Daoy (cell line): Measurements from ENCODE around the gene SLC35F5. TPM values are rescaled to one million over a fixed set of nuclear protein-coding genes. Genes with fewer than 3 reads are reported as not detected.
"Not testable (repeated sequence)": the region's sequence is repeated elsewhere in the genome, so short reads cannot be mapped to it uniquely, and the experiment has no call there.

Source experiments
- DNase-seq: peaks from one replicate; pipeline ENCODE4 v3.0.0-alpha.2; 2015; ENCODE audit warnings: low read depth
- total RNA-seq: library from RNA; depleted of rRNA; stranded (reverse); fragments of >200 nt; shearing (Covaris generic); gene quantifications from 2 replicates; pipeline ENCODE4 v1.2.3, GENCODE V29; 2014; rRNA removed

Gene SLC35F5
- total RNA-seq, 1 experiment from 2014 or later, result 50.1 TPM

GRCh38 chr2:113697516-113697915 is 58.9 kb downstream of the SLC35F5 start:
- no peak for DNase-seq

- no peak for DNase-seq
Measured at GRCh38 chr2:113694438-113694837, 62.0 kb downstream of the SLC35F5 start.

DNA sequence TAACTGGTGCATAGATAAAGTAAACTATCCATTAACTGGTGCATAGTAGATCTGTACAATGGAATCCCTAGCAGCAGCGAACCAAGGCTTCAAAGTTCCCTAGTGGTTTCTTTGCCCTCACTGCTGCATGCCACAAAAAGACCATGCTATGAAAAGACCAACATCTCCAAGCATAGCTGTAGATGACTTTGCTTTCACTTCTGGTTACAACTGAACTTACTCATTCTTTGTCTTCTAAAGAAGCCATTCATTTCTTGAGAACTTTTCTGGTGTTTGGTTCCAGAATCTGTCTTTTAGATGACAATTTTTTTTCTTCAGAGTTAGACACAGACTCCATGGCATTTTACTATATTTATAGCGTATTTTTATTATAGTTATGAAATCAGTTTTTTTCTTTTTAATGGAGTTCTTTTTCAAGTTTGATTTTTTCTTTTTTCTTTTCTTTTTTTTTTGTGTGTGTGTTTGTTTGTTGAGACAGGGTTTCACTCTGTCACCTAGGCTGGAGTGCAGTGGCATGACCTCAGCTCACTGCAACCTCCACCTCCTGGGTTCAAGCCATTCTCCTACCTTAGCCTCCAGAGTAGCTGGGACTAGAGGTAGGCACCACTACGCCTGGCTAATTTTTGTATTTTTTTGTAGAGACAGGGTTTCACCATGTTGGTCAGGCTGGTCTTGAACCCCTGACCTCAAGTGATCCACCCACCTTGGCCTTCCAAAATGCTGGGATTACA is 63.6 kb downstream of the SLC35F5 start:
- DNase-seq, result no peak

GRCh38 chr2:113690871-113691270 is 65.6 kb downstream of the SLC35F5 start:
- not testable (repeated sequence) for DNase-seq

DNA sequence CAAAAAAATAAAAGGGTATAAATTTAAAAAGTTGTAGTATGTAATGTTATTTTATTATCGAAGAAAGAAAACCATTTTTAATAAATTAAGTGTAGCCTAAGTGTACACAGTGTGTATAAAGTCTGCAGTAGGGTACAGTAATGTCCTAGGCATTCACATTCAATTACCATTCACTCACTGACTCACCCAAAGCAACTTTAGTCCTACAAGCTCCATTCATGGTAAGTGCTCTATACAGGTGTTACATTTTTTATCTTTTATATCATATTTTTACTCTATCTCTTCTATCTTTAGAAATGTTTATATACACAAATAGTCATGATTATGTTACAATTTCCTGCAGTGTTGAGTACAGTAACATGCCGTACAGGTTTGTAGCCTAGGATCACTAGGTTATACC is 69.9 kb downstream of the SLC35F5 start:
- no peak for DNase-seq

GRCh38 chr2:113685471-113685870 is 71.0 kb downstream of the SLC35F5 start:
- no peak for DNase-seq

GRCh38 chr2:113679457-113679856 is 77.0 kb downstream of the SLC35F5 start:
- DNase-seq, result no peak

- no peak for DNase-seq
Measured at GRCh38 chr2:113677330-113677729, 79.1 kb downstream of the SLC35F5 start.

- DNase-seq, result no peak
Measured at GRCh38 chr2:113676623-113677266, 79.7 kb downstream of the SLC35F5 start.

GRCh38 chr2:113675875-113676274 is 80.6 kb downstream of the SLC35F5 start:
- DNase-seq, result no peak

DNA sequence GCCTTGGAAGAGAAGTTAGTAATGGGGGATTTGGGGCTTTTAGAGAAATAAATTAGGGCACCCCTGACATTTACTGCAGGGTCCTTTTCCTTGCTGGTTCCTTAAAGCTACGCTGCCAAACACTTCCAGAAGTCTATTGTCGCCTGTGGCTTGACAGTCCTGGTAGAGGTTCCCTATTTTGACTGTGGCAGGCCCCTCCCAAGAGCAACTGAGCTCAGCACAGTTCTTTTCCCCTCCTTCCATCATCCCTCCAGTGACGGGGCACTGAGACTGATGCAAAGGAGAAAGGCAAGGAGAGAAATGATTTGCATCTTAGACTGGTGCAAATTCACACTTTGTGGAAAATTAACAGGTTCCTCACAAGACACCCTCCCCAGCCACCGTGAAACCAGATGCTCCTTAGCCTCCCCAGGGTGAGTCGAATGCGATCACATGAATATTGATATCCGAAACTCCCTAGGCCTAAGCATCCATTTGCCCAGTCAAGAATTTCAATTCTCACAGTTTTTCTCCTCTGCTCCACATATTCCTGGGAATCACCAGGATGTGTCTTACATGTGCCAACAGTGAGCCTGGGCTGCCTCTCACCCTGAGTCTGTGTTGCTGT is 84.0 kb downstream of the SLC35F5 start:
- no peak for DNase-seq

- DNase-seq, result not testable (repeated sequence)
Measured at GRCh38 chr2:113669013-113669412, 87.4 kb downstream of the SLC35F5 start.

GRCh38 chr2:113664761-113665533 is 91.5 kb downstream of the SLC35F5 start:
- not testable (repeated sequence) for DNase-seq

- DNase-seq, result not testable (repeated sequence)
Measured at GRCh38 chr2:113663285-113664060, 93.0 kb downstream of the SLC35F5 start.

Other genes starting within 250 kb of the SLC35F5 start
- gene RABL2A, start 129.4 kb downstream of the SLC35F5 start, total RNA-seq, result 1.4 and 2.1 TPM in 2 replicates
- gene ACTR3, start 133.4 kb upstream of the SLC35F5 start, total RNA-seq, result 409 and 433 TPM in 2 replicates